ENCODE measurements around the gene TADA1. TPM values are rescaled to one million over a fixed set of nuclear protein-coding genes. Genes with fewer than 3 reads are reported as not detected.
A peak's percentile ranks its signal among the peaks of the same experiment; 100 is the strongest.

The TADA1 gene
- 8.9 to 11.1 TPM (median 9.3 TPM) in 3 replicates for total RNA-seq
- long read RNA-seq, transcript TADA1-201 (8 exons, 2,159 nt), result major isoform, 13 of 17 reads
- long read RNA-seq, partial matches to known transcripts, result 1 of 17 reads
- long read RNA-seq, other reads (novel, unspliced or antisense), result 3 of 17 reads

- Mint-ChIP-seq H3K4me1 (ENCODE audit: low read depth) (peaks cover 34% of the 10 kb centered on the region), H3K4me3 (ENCODE audit: unreplicated experiment) (peak within 1 kb of the TSS; percentile 92), H3K27ac (ENCODE audit: unreplicated experiment) (peak within 1 kb of the TSS; percentile 97), H3K9me3 (ENCODE audit: low read depth) (no peaks in the 10 kb centered on the region), H3K27me3 (ENCODE audit: low read depth) (no peaks in the 10 kb centered on the region), H3K36me3 (ENCODE audit: low read depth) (peaks cover 2% of the 10 kb centered on the region)
- DNase-seq (ENCODE audit: low spot score), result peak; percentile 100
- no peak for TF ChIP-seq CTCF (IDR thresholded peaks at IDR 0.05)
These were observed at the start of gene TADA1 for GRCh38 chr1:166875734-166876539. TADA1 (minus strand) TSS chr1:166876264; CDS start chr1:166876233, 31 bp downstream.

- H3K4me3 Mint-ChIP-seq (ENCODE audit: unreplicated experiment), result no peak overlapping the region
- no peak for TF ChIP-seq CTCF (IDR thresholded peaks at IDR 0.05)
- DNase-seq (ENCODE audit: low spot score), result no peak
- peaks cover 3% of the 10 kb centered on the region for H3K9me3 Mint-ChIP-seq (ENCODE audit: low read depth)
- peaks cover 1% of the 10 kb centered on the region for H3K36me3 Mint-ChIP-seq (ENCODE audit: low read depth)
- H3K27ac Mint-ChIP-seq (ENCODE audit: unreplicated experiment), result peak overlapping the region; percentile 75
- peaks cover 16% of the 10 kb centered on the region for H3K4me1 Mint-ChIP-seq (ENCODE audit: low read depth)
- H3K27me3 Mint-ChIP-seq (ENCODE audit: low read depth), result no peaks in the 10 kb centered on the region
These were observed 48.9 kb upstream of the TADA1 start for GRCh38 chr1:166924823-166925541.

GRCh38 chr1:166920561-166921475 is 44.8 kb upstream of the TADA1 start:
- DNase-seq (ENCODE audit: low spot score), result peak; percentile 65
- no peak for TF ChIP-seq CTCF (IDR thresholded peaks at IDR 0.05)
- Mint-ChIP-seq H3K36me3 (ENCODE audit: low read depth) (no peaks in the 10 kb centered on the region), H3K27ac (ENCODE audit: unreplicated experiment) (no peak overlapping the region), H3K27me3 (ENCODE audit: low read depth) (no peaks in the 10 kb centered on the region), H3K4me3 (ENCODE audit: unreplicated experiment) (peak overlapping the region; percentile 57), H3K4me1 (ENCODE audit: low read depth) (peaks cover 20% of the 10 kb centered on the region), H3K9me3 (ENCODE audit: low read depth) (no peaks in the 10 kb centered on the region)

- no peaks in the 10 kb centered on the region for H3K36me3 Mint-ChIP-seq (ENCODE audit: low read depth)
- TF ChIP-seq CTCF (IDR thresholded peaks at IDR 0.05), result no peak
- no peaks in the 10 kb centered on the region for H3K9me3 Mint-ChIP-seq (ENCODE audit: low read depth)
- H3K4me3 Mint-ChIP-seq (ENCODE audit: unreplicated experiment), result no peak overlapping the region
- DNase-seq (ENCODE audit: low spot score), result no peak
- no peaks in the 10 kb centered on the region for H3K27me3 Mint-ChIP-seq (ENCODE audit: low read depth)
- H3K27ac Mint-ChIP-seq (ENCODE audit: unreplicated experiment), result no peak overlapping the region
- H3K4me1 Mint-ChIP-seq (ENCODE audit: low read depth), result peaks cover 10% of the 10 kb centered on the region
These were observed 42.9 kb upstream of the TADA1 start for GRCh38 chr1:166918956-166919316.

Measured in chondrocyte (in vitro differentiated cells).